Panc1 (cell line): ENCODE measurements around the gene HPS6. TPM values are rescaled to one million over a fixed set of nuclear protein-coding genes. Genes with fewer than 3 reads are reported as not detected.
A peak's percentile ranks its signal among the peaks of the same experiment; 100 is the strongest.

Source experiments
- ATAC-seq: fragments of 200-7000 bp; cut with Tn5 transposase; 2 replicates; pipeline ENCODE4 v1.9.1; 2020; ENCODE audit warnings: mild to moderate bottlenecking, moderate library complexity
- BruUV-seq: library from RNA; stranded (reverse); fragments of 400-500 nt; replicated peaks from 2 replicates; lab custom pipeline; 2021; lab: Mats Ljungman, UMichigan
- CTCF ChIA-PET: fragments of 300-600 bp; sonication (Branson Sonifier 250); formaldehyde crosslinking; loops from one replicate; lab custom pipeline; 2022; ENCODE audit warnings: antibody characterized with exemption; lab: Charles Lee
- POLR2A ChIA-PET: fragments of 300-600 bp; sonication (Branson Sonifier 250); formaldehyde crosslinking; loops from one replicate; lab custom pipeline; 2022; ENCODE audit warnings: antibody characterized with exemption; lab: Charles Lee
- DNase-seq: peaks from one replicate; pipeline ENCODE4 v3.0.0-alpha.2; 2010; ENCODE audit warnings: low read depth, low spot score
- H3K27ac ChIP-seq: 2 replicates; pipeline ENCODE4 v1.5.1; 2011; ENCODE audit warnings: mild to moderate bottlenecking, low read length, inconsistent platforms
- H3K27me3 ChIP-seq: fragments of 200-500 bp; sonication (Bioruptor generic); 2 replicates; pipeline ENCODE4 v1.6.0; 2014; ENCODE audit warnings: low read length, inconsistent platforms; ENCODE audit not compliant: control insufficient read depth, insufficient read depth
- H3K36me3 ChIP-seq: fragments of 200-500 bp; sonication (Bioruptor generic); 2 replicates; pipeline ENCODE4 v1.5.1; 2014; ENCODE audit warnings: inconsistent platforms, mild to moderate bottlenecking, low read length, moderate library complexity; ENCODE audit not compliant: control insufficient read depth, insufficient read depth
- H3K4me1 ChIP-seq: 2 replicates; pipeline ENCODE4 v1.5.1; 2011; ENCODE audit warnings: inconsistent platforms, mild to moderate bottlenecking, low read length, moderate library complexity; ENCODE audit not compliant: control insufficient read depth, insufficient read depth
- H3K4me3 ChIP-seq, 2 experiments: 2 replicates each; pipeline ENCODE4 v1.5.1; 2011 to 2012; ENCODE audit warnings: low read depth in 2 of 2, low read length in 2 of 2, mild to moderate bottlenecking in 2 of 2, inconsistent platforms in 1 of 2, moderate library complexity in 1 of 2
- H3K9me3 ChIP-seq: fragments of 200-500 bp; sonication (Bioruptor generic); 2 replicates; pipeline ENCODE4 v1.5.1; 2014; ENCODE audit warnings: low read depth, mild to moderate bottlenecking, inconsistent platforms, low read length, moderate library complexity; ENCODE audit not compliant: control insufficient read depth, insufficient read depth
- CTCF ChIP-seq: fragments of 450-650 bp; IDR thresholded peaks from 2 replicates; pipeline ENCODE4 v1.5.1; 2017; ENCODE audit warnings: mild to moderate bottlenecking
- POLR2AphosphoS5 ChIP-seq: IDR thresholded peaks from 2 replicates; pipeline ENCODE4 v1.6.1; 2012; ENCODE audit warnings: mild to moderate bottlenecking, low read depth, low read length, moderate library complexity
- SIN3A ChIP-seq: IDR thresholded peaks from 2 replicates; pipeline ENCODE4 v1.6.1; 2012; ENCODE audit warnings: low read depth, mild to moderate bottlenecking, low read length, moderate library complexity, borderline replicate concordance; ENCODE audit not compliant: insufficient read depth
- TCF7L2 ChIP-seq: IDR thresholded peaks from 2 replicates; pipeline ENCODE4 v1.6.1; 2011; ENCODE audit warnings: mild to moderate bottlenecking, low read depth, low read length, inconsistent platforms
- in situ Hi-C: cut with HindIII; loops from 2 replicates; pipeline ENCODE4 v1.10.0; 2016; ENCODE audit warnings: low sequenced_read_pairs, low pct_unique_long_range_greater_than_20kb
- intact Hi-C: fragments of 100-400 bp; cut with micrococcal nuclease; formaldehyde crosslinking; loops from one replicate; pipeline ENCODE4 v1.10.0; 2022; ENCODE audit not compliant: unreplicated experiment
- total RNA-seq: library from RNA; stranded (reverse); gene quantifications from one replicate; pipeline ENCODE4 v1.2.1, GENCODE V29; 2021; ENCODE audit not compliant: unreplicated experiment
- TF ChIP-seq, protein P1 (sequence below), 2 experiments: IDR thresholded peaks; 2 replicates each; pipeline ENCODE4 v1.6.1; 2011 to 2012; ENCODE audit warnings: low read depth in 2 of 2, control low read depth in 1 of 2, low read length in 1 of 2, mild to moderate bottlenecking in 1 of 2, moderate library complexity in 1 of 2; ENCODE audit not compliant: insufficient read depth in 1 of 2

HPS6 gene
- total RNA-seq, 1 experiment from 2014 or later = 34.5 TPM

- no peaks in the 10 kb centered on the region for H3K27me3 ChIP-seq
- CTCF ChIA-PET = interaction anchor here (0.6 to 0.9 kb wide), 2 partner anchors 59 to 153 kb away, joined by 3 read pairs; partner anchors contain the start of gene ARMH3
These were observed 49.9 kb downstream of the HPS6 start for GRCh38 chr10:102114861-102115618.

GRCh38 chr10:102115775-102116174 lies 50.6 kb downstream of the HPS6 start:
- in situ Hi-C loops (no loop called here), intact Hi-C loops (no loop called here)
- no peaks in the 10 kb centered on the region for H3K27me3 ChIP-seq
- H3K4me1 ChIP-seq = peaks cover 60% of the 10 kb centered on the region
- POLR2A ChIA-PET = no interaction called here
- peak overlapping the region in 1 of 2 experiments; percentile 84; a peak in 2 of 4 replicates for H3K4me3 ChIP-seq
- CTCF ChIA-PET = no interaction called here
- no peak for TF ChIP-seq CTCF
- peak overlapping the region; percentile 85 for H3K27ac ChIP-seq
- no TSS peak for BruUV-seq
- DNase-seq = no peak
- no peak for ATAC-seq
- H3K9me3 ChIP-seq = no peaks in the 10 kb centered on the region
- peaks cover 11% of the 10 kb centered on the region for H3K36me3 ChIP-seq

More at GRCh38 chr10:102114861-102115618, 49.9 kb downstream of the HPS6 start:
- peaks cover 17% of the 10 kb centered on the region for H3K36me3 ChIP-seq
- no peak for DNase-seq
- intact Hi-C loops (no loop called here), in situ Hi-C loops (no loop called here)
- no peaks in the 10 kb centered on the region for H3K9me3 ChIP-seq
- no TSS peak for BruUV-seq
- peak; percentile 86 for ATAC-seq
- POLR2A ChIA-PET = no interaction called here
- no peak for TF ChIP-seq SIN3A
- TF ChIP-seq, protein P1, sequence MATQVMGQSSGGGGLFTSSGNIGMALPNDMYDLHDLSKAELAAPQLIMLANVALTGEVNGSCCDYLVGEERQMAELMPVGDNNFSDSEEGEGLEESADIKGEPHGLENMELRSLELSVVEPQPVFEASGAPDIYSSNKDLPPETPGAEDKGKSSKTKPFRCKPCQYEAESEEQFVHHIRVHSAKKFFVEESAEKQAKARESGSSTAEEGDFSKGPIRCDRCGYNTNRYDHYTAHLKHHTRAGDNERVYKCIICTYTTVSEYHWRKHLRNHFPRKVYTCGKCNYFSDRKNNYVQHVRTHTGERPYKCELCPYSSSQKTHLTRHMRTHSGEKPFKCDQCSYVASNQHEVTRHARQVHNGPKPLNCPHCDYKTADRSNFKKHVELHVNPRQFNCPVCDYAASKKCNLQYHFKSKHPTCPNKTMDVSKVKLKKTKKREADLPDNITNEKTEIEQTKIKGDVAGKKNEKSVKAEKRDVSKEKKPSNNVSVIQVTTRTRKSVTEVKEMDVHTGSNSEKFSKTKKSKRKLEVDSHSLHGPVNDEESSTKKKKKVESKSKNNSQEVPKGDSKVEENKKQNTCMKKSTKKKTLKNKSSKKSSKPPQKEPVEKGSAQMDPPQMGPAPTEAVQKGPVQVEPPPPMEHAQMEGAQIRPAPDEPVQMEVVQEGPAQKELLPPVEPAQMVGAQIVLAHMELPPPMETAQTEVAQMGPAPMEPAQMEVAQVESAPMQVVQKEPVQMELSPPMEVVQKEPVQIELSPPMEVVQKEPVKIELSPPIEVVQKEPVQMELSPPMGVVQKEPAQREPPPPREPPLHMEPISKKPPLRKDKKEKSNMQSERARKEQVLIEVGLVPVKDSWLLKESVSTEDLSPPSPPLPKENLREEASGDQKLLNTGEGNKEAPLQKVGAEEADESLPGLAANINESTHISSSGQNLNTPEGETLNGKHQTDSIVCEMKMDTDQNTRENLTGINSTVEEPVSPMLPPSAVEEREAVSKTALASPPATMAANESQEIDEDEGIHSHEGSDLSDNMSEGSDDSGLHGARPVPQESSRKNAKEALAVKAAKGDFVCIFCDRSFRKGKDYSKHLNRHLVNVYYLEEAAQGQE (IDR thresholded peaks at IDR 0.05; ENCODE audit: insufficient read depth in 1 of 2, low read depth in 2 of 2, low read length in 1 of 2) = no peak
- TF ChIP-seq POLR2AphosphoS5 = peak; percentile 64
- TF ChIP-seq TCF7L2 = no peak
- TF ChIP-seq CTCF = no peak
- peaks cover 60% of the 10 kb centered on the region for H3K4me1 ChIP-seq
- H3K27ac ChIP-seq = peak overlapping the region; percentile 85
- peak overlapping the region; percentile 74 to 84 for H3K4me3 ChIP-seq
